K562 (cell line): ENCODE measurements around the gene FOXL2NB. TPM values are rescaled to one million over a fixed set of nuclear protein-coding genes. Genes with fewer than 3 reads are reported as not detected.

Source experiments
- ATAC-seq: fragments of 200-7000 bp; cut with Tn5 transposase; 3 replicates; pipeline ENCODE4 v1.9.1; 2020; ENCODE audit warnings: moderate library complexity
- BruUV-seq: library from RNA; stranded (reverse); fragments of 400-500 nt; replicated peaks from 2 replicates; lab custom pipeline; 2021; lab: Mats Ljungman, UMichigan
- CTCF ChIA-PET: fragments of 300-600 bp; formaldehyde crosslinking; extraction: SDS; loops from one replicate; lab custom pipeline; 2021; ENCODE audit warnings: low intra/inter-chr PET ratio; lab: Yijun Ruan, JAX
- POLR2A ChIA-PET: fragments of 300-600, 350-650 bp; sonication (Branson Sonifier 250); formaldehyde crosslinking; extraction: SDS; loops from one replicate; lab custom pipeline; 2021; ENCODE audit warnings: antibody characterized with exemption, inconsistent platforms; lab: Yijun Ruan, JAX
- DNase-seq, 4 experiments: peaks; one replicate each; pipeline versions ENCODE4 v3.0.0 to v3.0.0-alpha.2; 2011 to 2018; ENCODE audit warnings: low spot score in 3 of 4, mixed read lengths in 3 of 4; ENCODE audit errors: extremely low read depth in 1 of 4
- FAIRE-seq: peaks from 2 replicates; lab custom pipeline; 2011; peaks lifted over from hg19 to GRCh38; lab: Jason Lieb, UNC
- H2AFZ ChIP-seq: 2 replicates; pipeline ENCODE4 v1.6.0; 2011; ENCODE audit warnings: low read depth, low read length, control low read depth, inconsistent platforms
- H3K27ac ChIP-seq: fragments of 200-600 bp; 3 replicates; pipeline ENCODE4 v1.8.0; 2011; ENCODE audit warnings: low read depth, mild to moderate bottlenecking, control low read depth, inconsistent platforms, low read length, moderate library complexity, mixed read lengths; ENCODE audit errors: extremely low read depth
- H3K27me3 ChIP-seq, 2 experiments: fragments of 300-600 bp in 1 of 2; 2 replicates in 1 of 2; 3 replicates in 1 of 2; pipeline versions ENCODE4 v1.6.0 to v1.8.0; 2011; ENCODE audit warnings: inconsistent platforms in 2 of 2, low read length in 2 of 2, mild to moderate bottlenecking in 1 of 2, mixed read lengths in 1 of 2, moderate library complexity in 1 of 2; ENCODE audit not compliant: control insufficient read depth in 2 of 2, insufficient read depth in 2 of 2
- H3K36me3 ChIP-seq: fragments of 300-600 bp; 3 replicates; pipeline ENCODE4 v1.8.0; 2011; ENCODE audit warnings: mild to moderate bottlenecking, low read length, inconsistent platforms; ENCODE audit not compliant: control insufficient read depth, insufficient read depth
- H3K4me1 ChIP-seq, 2 experiments: fragments of 200-600 bp in 1 of 2; replicated peaks in 1 of 2; 2 replicates in 1 of 2; 3 replicates in 1 of 2; pipeline versions ENCODE4 v1.5.1 to v1.8.0; 2011; ENCODE audit warnings: inconsistent platforms in 2 of 2, low read length in 2 of 2, mild to moderate bottlenecking in 1 of 2, mixed read lengths in 1 of 2, moderate library complexity in 1 of 2; ENCODE audit not compliant: control insufficient read depth in 2 of 2, insufficient read depth in 2 of 2
- H3K4me2 ChIP-seq: 2 replicates; pipeline ENCODE4 v1.6.1; 2011; ENCODE audit warnings: low read length, control low read depth, inconsistent platforms, mixed read lengths; ENCODE audit not compliant: insufficient read depth
- H3K4me3 ChIP-seq: fragments of 200-600 bp; sonication (generic), shearing (Covaris generic); 2 replicates; pipeline ENCODE4 v1.5.1; 2016; ENCODE audit warnings: control low read depth, inconsistent platforms
- H3K79me2 ChIP-seq: fragments of 200-600 bp; 3 replicates; pipeline ENCODE4 v1.8.0; 2011; ENCODE audit warnings: low read length, inconsistent platforms; ENCODE audit not compliant: control insufficient read depth, insufficient read depth
- H3K9ac ChIP-seq, 2 experiments: 2 replicates each; pipeline versions ENCODE4 v1.6.0 to v1.6.1; 2011; ENCODE audit warnings: low read depth in 2 of 2, low read length in 2 of 2, control low read depth in 1 of 2, inconsistent platforms in 1 of 2, mild to moderate bottlenecking in 1 of 2, mixed read lengths in 1 of 2; ENCODE audit not compliant: insufficient read depth in 1 of 2
- H3K9me1 ChIP-seq: one replicate; pipeline ENCODE4 v1.6.0; 2011; ENCODE audit warnings: inconsistent platforms, mild to moderate bottlenecking, low read length, moderate library complexity; ENCODE audit not compliant: control insufficient read depth, insufficient read depth
- H3K9me3 ChIP-seq: replicated peaks from 2 replicates; pipeline ENCODE4 v1.5.1; 2011; ENCODE audit warnings: low read depth, low read length, inconsistent platforms; ENCODE audit not compliant: control insufficient read depth, insufficient read depth
- H4K20me1 ChIP-seq: replicated peaks from 2 replicates; pipeline ENCODE4 v1.6.1; 2011; ENCODE audit warnings: low read length, inconsistent platforms, mixed read lengths; ENCODE audit not compliant: control insufficient read depth, insufficient read depth
- CHD1 ChIP-seq: fragments of 200-600 bp; sonication (generic); IDR thresholded peaks from one replicate; pipeline ENCODE4 v1.6.1; 2012; ENCODE audit warnings: mild to moderate bottlenecking, moderate library complexity, low read length, inconsistent platforms
- ESRRA ChIP-seq: fragments of 450-650 bp; IDR thresholded peaks from 2 replicates; pipeline ENCODE4 v1.6.1; 2014; ENCODE audit warnings: low read depth, mild to moderate bottlenecking, moderate library complexity, borderline replicate concordance
- MTA1 ChIP-seq: fragments of 450-650 bp; IDR thresholded peaks from 2 replicates; pipeline ENCODE4 v1.6.1; 2017; ENCODE audit warnings: borderline replicate concordance
- RB1 ChIP-seq: fragments of 450-650 bp; IDR thresholded peaks from 2 replicates; pipeline ENCODE4 v1.6.1; 2017; ENCODE audit warnings: low read depth, mild to moderate bottlenecking
- RCOR1 ChIP-seq, 2 experiments: IDR thresholded peaks; 2 replicates each; pipeline ENCODE4 v1.6.1; 2012; ENCODE audit warnings: low read depth in 2 of 2, low read length in 2 of 2, borderline replicate concordance in 1 of 2, improper control_type of control experiment in 1 of 2
- RFX7 ChIP-seq: fragments of 250-450 bp; sonication (Bioruptor Pico); IDR thresholded peaks from 2 replicates; pipeline ENCODE4 v1.5.1; 2021; ENCODE audit warnings: mild to moderate bottlenecking
- SIN3B ChIP-seq: fragments of 450-650 bp; IDR thresholded peaks from 2 replicates; pipeline ENCODE4 v1.6.1; 2017; ENCODE audit warnings: low read depth, mild to moderate bottlenecking, moderate library complexity
- TAF1 ChIP-seq: IDR thresholded peaks from 2 replicates; pipeline ENCODE4 v1.6.1; 2011; ENCODE audit warnings: mild to moderate bottlenecking, low read length, moderate library complexity; ENCODE audit not compliant: insufficient read depth, control insufficient read depth, severe bottlenecking; ENCODE audit errors: extremely low read depth
- ZBED1 ChIP-seq: IDR thresholded peaks from 2 replicates; pipeline ENCODE4 v1.6.1; 2014
- ZBTB7A ChIP-seq: IDR thresholded peaks from 2 replicates; pipeline ENCODE4 v1.6.1; 2011; ENCODE audit warnings: low read depth, mild to moderate bottlenecking, low read length, moderate library complexity, borderline replicate concordance; ENCODE audit not compliant: control insufficient read depth
- WGBS: fragments of 100-300 bp; shearing (Covaris generic); methylation state at CpG from one replicate; pipeline ENCODE4 v1.1.6; 2016; ENCODE audit warnings: low coverage, mixed read lengths; ENCODE audit not compliant: insufficient coverage; ENCODE audit errors: missing lambda C conversion rate; 5-methylcytosine and 5-hydroxymethylcytosine counted together
- in situ Hi-C: fragments of 300-500 bp; cut with MboI; formaldehyde crosslinking; loops from 4 replicates; pipeline ENCODE4 v1.15.0; 2018; ENCODE audit warnings: inconsistent platforms, mixed read lengths
- intact Hi-C: fragments of 100-400 bp; cut with micrococcal nuclease; formaldehyde crosslinking; loops from 2 replicates; pipeline ENCODE4 v1.14.2; 2022
- polyA plus RNA-seq, 8 experiments: library from polyadenylated mRNA; depleted of rRNA in 4 of 8; stranded (reverse) in 5 of 8; unstranded in 3 of 8; fragments of >200 nt; fragmentation: Nextera tagmentation in 2 of 8; fragmentation: Illumina TruSeq in 1 of 8; extraction: Ambion mirVana in 2 of 8; extraction: Trizol in 1 of 8; gene quantifications; 2 replicates each; pipeline versions ENCODE4 v1.2.1 to v1.2.3, GENCODE V29; 2011 to 2014; ENCODE audit warnings: inconsistent platforms in 1 of 8, missing spikeins in 1 of 8
- total RNA-seq, 7 experiments: library from RNA; depleted of rRNA in 6 of 7; stranded (reverse); fragments of >200 nt in 6 of 7; fragmentation: Illumina TruSeq in 2 of 7; extraction: Trizol in 2 of 7; gene quantifications; 2 replicates each; pipeline versions ENCODE4 v1.2.1 to v1.2.3, GENCODE V29; 2011 to 2021; ENCODE audit warnings: low replicate concordance in 1 of 7
- TF ChIP-seq, protein P1 (sequence below): fragments of 200-800 bp; sonication (Bioruptor generic); IDR thresholded peaks from 2 replicates; pipeline ENCODE4 v1.6.1; 2016; ENCODE audit warnings: missing genetic modification characterization, missing compliant biosample characterization
- TF ChIP-seq, protein P2 (sequence below): fragments of 450-650 bp; IDR thresholded peaks from 2 replicates; pipeline ENCODE4 v1.6.1; 2016; ENCODE audit warnings: borderline replicate concordance

The FOXL2NB gene
- total and polyA plus RNA-seq, 9 of the 15 experiments (the other 6 are each of a cell fraction or from before 2014, with no cell fraction given): 0.71 to 17.4 (median 9.0) TPM

DNA sequence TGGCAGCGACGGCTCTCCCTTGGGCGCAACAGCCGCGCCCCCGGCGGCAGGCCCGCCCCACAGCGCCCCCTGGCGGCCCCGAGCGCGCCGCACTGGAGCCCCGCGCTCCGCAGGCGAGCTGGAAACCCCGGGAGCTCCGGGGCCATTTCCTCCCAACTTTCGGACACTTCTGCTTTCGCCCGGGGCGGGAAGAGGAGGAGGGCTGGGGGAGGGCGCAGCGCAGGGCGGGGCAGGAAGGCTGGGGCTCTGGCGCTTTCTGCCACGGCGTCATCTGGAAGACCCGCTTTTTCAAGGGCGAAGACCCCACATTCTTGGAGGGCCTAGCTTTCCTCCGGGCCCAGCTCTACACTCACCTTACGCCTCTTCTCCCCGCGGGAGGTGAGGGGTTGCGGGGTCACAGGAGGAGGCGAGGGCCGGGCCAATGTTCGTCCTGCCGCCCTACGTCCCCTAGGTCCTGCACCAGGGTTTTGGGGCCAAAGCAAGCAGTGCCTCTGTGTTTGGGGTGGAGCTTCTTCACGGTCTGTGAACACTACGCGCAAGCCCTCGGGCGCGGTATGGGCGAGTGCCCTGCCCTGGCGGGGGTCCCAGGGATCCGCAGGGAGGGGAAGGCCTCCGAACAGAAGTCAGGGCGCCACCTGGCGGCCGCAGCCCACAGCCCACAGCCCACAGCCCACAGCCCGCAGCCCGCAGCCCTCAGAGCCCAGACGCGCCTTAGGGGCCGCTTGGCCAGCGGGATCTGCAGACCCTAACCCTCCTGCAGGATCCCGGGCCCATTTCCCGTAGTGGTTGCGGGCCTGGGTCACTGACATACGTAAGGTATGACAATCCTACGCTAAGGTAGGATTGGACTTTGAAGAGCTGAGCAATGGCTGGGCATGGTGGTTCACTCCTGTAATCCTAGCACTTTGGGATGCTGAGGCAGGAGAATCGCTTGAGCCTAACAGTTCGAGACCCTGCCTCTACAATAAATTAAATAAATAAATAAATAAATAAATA lies 31.2 kb upstream of the FOXL2NB start:
- ATAC-seq (peak; percentile 92), DNase-seq (peak; percentile 90 to 93 (median 92)), FAIRE-seq (peak; percentile 19)
- Histone ChIP-seq H3K9ac (peak overlapping the region; percentile 95 to 99), H3K4me2 (peak overlapping the region; percentile 99), H3K4me1 (peaks cover 29 to 36% of the 10 kb centered on the region in 2 experiments), H4K20me1 (no peaks in the 10 kb centered on the region), H3K27ac (peak overlapping the region; percentile 98), H3K36me3 (no peaks in the 10 kb centered on the region), H3K9me1 (no peaks in the 10 kb centered on the region), H3K27me3 (no peaks in the 10 kb centered on the region), H3K4me3 (peak overlapping the region; percentile 79), H2AFZ (peak overlapping the region; percentile 98), H3K79me2 (peaks cover 7% of the 10 kb centered on the region; the same call in 2 of the 3 replicates), H3K9me3 (no peaks in the 10 kb centered on the region)
- WGBS: 1% methylated on average over 38 of the region's 68 CpGs
- in situ Hi-C loops (loop anchor here (5.0 kb wide), 2 partner anchors 84 to 218 kb away; partner anchors contain the start of gene PIK3CB), intact Hi-C loops (loop anchor here (1.0 to 10.0 kb wide), 6 partner anchors 40 to 848 kb away; partner anchors contain the start of genes ARMC8, CEP70 and PIK3CB)
- TSS peak; percentile 82 for BruUV-seq
- POLR2A ChIA-PET: interaction anchor here (0.5 to 1.9 kb wide), 30 partner anchors 11 to 532 kb away, joined by 3 to 11 read pairs (median 3); partner anchors contain the start of genes CEP70 and PIK3CB
- CTCF ChIA-PET: interaction anchor here (0.6 to 2.5 kb wide), 10 partner anchors 80 to 736 kb away, joined by 3 to 21 read pairs (median 4); partner anchors contain the start of genes CEP70 and PIK3CB
- TF ChIP-seq, protein P1, sequence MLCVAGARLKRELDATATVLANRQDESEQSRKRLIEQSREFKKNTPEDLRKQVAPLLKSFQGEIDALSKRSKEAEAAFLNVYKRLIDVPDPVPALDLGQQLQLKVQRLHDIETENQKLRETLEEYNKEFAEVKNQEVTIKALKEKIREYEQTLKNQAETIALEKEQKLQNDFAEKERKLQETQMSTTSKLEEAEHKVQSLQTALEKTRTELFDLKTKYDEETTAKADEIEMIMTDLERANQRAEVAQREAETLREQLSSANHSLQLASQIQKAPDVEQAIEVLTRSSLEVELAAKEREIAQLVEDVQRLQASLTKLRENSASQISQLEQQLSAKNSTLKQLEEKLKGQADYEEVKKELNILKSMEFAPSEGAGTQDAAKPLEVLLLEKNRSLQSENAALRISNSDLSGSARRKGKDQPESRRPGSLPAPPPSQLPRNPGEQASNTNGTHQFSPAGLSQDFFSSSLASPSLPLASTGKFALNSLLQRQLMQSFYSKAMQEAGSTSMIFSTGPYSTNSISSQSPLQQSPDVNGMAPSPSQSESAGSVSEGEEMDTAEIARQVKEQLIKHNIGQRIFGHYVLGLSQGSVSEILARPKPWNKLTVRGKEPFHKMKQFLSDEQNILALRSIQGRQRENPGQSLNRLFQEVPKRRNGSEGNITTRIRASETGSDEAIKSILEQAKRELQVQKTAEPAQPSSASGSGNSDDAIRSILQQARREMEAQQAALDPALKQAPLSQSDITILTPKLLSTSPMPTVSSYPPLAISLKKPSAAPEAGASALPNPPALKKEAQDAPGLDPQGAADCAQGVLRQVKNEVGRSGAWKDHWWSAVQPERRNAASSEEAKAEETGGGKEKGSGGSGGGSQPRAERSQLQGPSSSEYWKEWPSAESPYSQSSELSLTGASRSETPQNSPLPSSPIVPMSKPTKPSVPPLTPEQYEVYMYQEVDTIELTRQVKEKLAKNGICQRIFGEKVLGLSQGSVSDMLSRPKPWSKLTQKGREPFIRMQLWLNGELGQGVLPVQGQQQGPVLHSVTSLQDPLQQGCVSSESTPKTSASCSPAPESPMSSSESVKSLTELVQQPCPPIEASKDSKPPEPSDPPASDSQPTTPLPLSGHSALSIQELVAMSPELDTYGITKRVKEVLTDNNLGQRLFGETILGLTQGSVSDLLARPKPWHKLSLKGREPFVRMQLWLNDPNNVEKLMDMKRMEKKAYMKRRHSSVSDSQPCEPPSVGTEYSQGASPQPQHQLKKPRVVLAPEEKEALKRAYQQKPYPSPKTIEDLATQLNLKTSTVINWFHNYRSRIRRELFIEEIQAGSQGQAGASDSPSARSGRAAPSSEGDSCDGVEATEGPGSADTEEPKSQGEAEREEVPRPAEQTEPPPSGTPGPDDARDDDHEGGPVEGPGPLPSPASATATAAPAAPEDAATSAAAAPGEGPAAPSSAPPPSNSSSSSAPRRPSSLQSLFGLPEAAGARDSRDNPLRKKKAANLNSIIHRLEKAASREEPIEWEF (CRISPR knock-in tag): no peak
- TF ChIP-seq ZBED1 (no peak), RFX7 (CRISPR knock-in tag) (0 out of 2 replicates have a peak, but pooled peaks have one; percentile 17), TAF1 (peak; percentile 73), RB1 (peak; percentile 95), ESRRA (peak; percentile 20; the same call in 1 of the 2 replicates), ZBTB7A (peak; percentile 98), SIN3B (no peak), CHD1 (peak; percentile 68), MTA1 (peak; percentile 38; the same call in 1 of the 2 replicates), RCOR1 (IDR thresholded peaks at IDR 0.05; ENCODE audit: borderline replicate concordance in 1 of 2, low read depth in 2 of 2, low read length in 2 of 2) (peak in 1 of 2 experiments; percentile 35; a peak in 1 of 4 replicates)
- TF ChIP-seq, protein P2, sequence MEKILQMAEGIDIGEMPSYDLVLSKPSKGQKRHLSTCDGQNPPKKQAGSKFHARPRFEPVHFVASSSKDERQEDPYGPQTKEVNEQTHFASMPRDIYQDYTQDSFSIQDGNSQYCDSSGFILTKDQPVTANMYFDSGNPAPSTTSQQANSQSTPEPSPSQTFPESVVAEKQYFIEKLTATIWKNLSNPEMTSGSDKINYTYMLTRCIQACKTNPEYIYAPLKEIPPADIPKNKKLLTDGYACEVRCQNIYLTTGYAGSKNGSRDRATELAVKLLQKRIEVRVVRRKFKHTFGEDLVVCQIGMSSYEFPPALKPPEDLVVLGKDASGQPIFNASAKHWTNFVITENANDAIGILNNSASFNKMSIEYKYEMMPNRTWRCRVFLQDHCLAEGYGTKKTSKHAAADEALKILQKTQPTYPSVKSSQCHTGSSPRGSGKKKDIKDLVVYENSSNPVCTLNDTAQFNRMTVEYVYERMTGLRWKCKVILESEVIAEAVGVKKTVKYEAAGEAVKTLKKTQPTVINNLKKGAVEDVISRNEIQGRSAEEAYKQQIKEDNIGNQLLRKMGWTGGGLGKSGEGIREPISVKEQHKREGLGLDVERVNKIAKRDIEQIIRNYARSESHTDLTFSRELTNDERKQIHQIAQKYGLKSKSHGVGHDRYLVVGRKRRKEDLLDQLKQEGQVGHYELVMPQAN: 0 out of 2 replicates have a peak, but pooled peaks have one; percentile 41
